ENCODE data around the gene DUS3L.

DUS3L gene

GRCh38 chr19:5821521-5822180 is 30.7 kb upstream of the DUS3L start:
- no peak for DNase-seq

- no peak for DNase-seq
Measured at GRCh38 chr19:5820785-5821184, 29.8 kb upstream of the DUS3L start.

GRCh38 chr19:5818594-5818993 is 27.6 kb upstream of the DUS3L start:
- no peak for DNase-seq

- no peak for DNase-seq
Measured at GRCh38 chr19:5817218-5817617, 26.3 kb upstream of the DUS3L start.

- DNase-seq, result no peak
Measured at GRCh38 chr19:5814852-5815246, 23.9 kb upstream of the DUS3L start.

- no peak for DNase-seq
Measured at GRCh38 chr19:5814123-5814851, 23.3 kb upstream of the DUS3L start.

- DNase-seq, result no peak
Measured at GRCh38 chr19:5811117-5811516, 20.2 kb upstream of the DUS3L start.

GRCh38 chr19:5809469-5809868 is 18.5 kb upstream of the DUS3L start:
- no peak for DNase-seq

GRCh38 chr19:5809053-5809452 is 18.1 kb upstream of the DUS3L start:
- DNase-seq, result no peak

- DNase-seq, result no peak
Measured at GRCh38 chr19:5808120-5808816, 17.3 kb upstream of the DUS3L start.

- DNase-seq, result no peak
Measured at GRCh38 chr19:5806905-5807304, 15.9 kb upstream of the DUS3L start.

- DNase-seq, result no peak
Measured at GRCh38 chr19:5806133-5806489, 15.1 kb upstream of the DUS3L start.

GRCh38 chr19:5805462-5806132 is 14.6 kb upstream of the DUS3L start:
- DNase-seq, result peak; percentile 79

- peak; percentile 40 for DNase-seq
Measured at GRCh38 chr19:5804516-5805461, 13.8 kb upstream of the DUS3L start, which contains the start of gene NRTN. NRTN (plus strand) TSS chr19:5805067; CDS start chr19:5824166, 19,099 bp downstream.

GRCh38 chr19:5803752-5804515 is 13.0 kb upstream of the DUS3L start:
- DNase-seq, result peak; percentile 94

- no peak for DNase-seq
Measured at GRCh38 chr19:5803441-5803751, 12.4 kb upstream of the DUS3L start.

- peak; percentile 82 for DNase-seq
Measured at GRCh38 chr19:5801796-5802619, 11.0 kb upstream of the DUS3L start.

- no peak for DNase-seq
Measured at GRCh38 chr19:5800361-5801270, 9.7 kb upstream of the DUS3L start.
